Colonic mucosa (tissue), 4 donors: ENCODE data around the gene ATG16L1. TPM values are rescaled to one million over a fixed set of nuclear protein-coding genes. Genes with fewer than 3 reads are reported as not detected.

Experiments used
- DNase-seq: peaks from one replicate; pipeline ENCODE4 v3.0.0-alpha.2; 2020
- H3K27ac ChIP-seq: fragments of 200-600 bp; one replicate; pipeline ENCODE4 v1.8.0; 2021
- H3K27me3 ChIP-seq: fragments of 200-600 bp; one replicate; pipeline ENCODE4 v1.8.0; 2021
- H3K36me3 ChIP-seq: fragments of 200-600 bp; one replicate; pipeline ENCODE4 v1.8.0; 2021
- H3K4me1 ChIP-seq: fragments of 200-600 bp; one replicate; pipeline ENCODE4 v1.8.0; 2021; ENCODE audit warnings: mild to moderate bottlenecking
- H3K4me3 ChIP-seq: fragments of 200-600 bp; one replicate; pipeline ENCODE4 v1.8.0; 2021
- H3K9ac ChIP-seq, 2 donors: one replicate each; pipeline ENCODE4 v1.7.0; 2013; ENCODE audit warnings: control low read depth in 2 of 2, low read depth in 2 of 2, low read length in 2 of 2
- H3K9me3 ChIP-seq: fragments of 200-600 bp; one replicate; pipeline ENCODE4 v1.8.0; 2021
- intact Hi-C: fragments of 100-400 bp; cut with DNase I; formaldehyde crosslinking; loops from one replicate; pipeline ENCODE4 v1.14.1; 2022
- total RNA-seq, 2 donors: library from RNA; stranded (reverse); fragmentation: NEBNext Ultra II Directional in 1 of 2; extraction: Animal tissue kit (Norgen Biotek cat#: 25700) in 1 of 2; gene quantifications; one replicate each; pipeline ENCODE4 v1.2.1, GENCODE V29; 2021
- TF ChIP-seq, protein P1 (sequence below): fragments of 200-600 bp; IDR thresholded peaks from one replicate; pipeline ENCODE4 v1.8.0; 2022; ENCODE audit warnings: antibody characterized with exemption, mild to moderate bottlenecking
- donor health status: healthy.
- donor health status: DM: no; HTN: no; CAD: no.
- donor health status: DM: no; HTN: no; CAD: no.

Gene ATG16L1
- total RNA-seq, 2 donors from 2014 or later = 32.1 to 36.3 TPM

DNA sequence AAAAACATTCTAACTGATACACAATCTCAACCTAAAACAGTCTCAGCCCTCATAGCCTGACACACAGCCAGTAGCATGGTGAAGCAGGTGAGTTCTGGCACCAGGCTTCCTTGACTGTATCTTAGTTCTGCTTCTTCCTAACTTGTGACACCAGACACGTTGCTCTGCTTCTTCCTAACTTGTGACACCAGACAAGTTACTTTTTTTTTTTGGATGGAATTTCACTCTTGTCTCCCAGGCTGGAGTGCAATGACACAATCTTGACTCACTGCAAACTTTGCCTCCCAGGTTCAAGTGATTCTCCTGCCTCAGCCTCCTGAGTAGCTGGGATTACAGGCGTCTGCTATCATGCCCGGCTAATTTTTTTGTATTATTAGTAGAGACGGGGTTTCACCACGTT is 6.7 kb upstream of the ATG16L1 start:
- intact Hi-C loops = no loop called here
- H3K4me3 ChIP-seq = no peak overlapping the region
- DNase-seq = no peak
- H3K4me1 ChIP-seq = no peaks in the 10 kb centered on the region
- H3K36me3 ChIP-seq = no peaks in the 10 kb centered on the region
- no peaks in the 10 kb centered on the region for H3K9me3 ChIP-seq
- no peak overlapping the region for H3K27ac ChIP-seq
- no peak overlapping the region for H3K9ac ChIP-seq
- no peaks in the 10 kb centered on the region for H3K27me3 ChIP-seq
- TF ChIP-seq, protein P1, sequence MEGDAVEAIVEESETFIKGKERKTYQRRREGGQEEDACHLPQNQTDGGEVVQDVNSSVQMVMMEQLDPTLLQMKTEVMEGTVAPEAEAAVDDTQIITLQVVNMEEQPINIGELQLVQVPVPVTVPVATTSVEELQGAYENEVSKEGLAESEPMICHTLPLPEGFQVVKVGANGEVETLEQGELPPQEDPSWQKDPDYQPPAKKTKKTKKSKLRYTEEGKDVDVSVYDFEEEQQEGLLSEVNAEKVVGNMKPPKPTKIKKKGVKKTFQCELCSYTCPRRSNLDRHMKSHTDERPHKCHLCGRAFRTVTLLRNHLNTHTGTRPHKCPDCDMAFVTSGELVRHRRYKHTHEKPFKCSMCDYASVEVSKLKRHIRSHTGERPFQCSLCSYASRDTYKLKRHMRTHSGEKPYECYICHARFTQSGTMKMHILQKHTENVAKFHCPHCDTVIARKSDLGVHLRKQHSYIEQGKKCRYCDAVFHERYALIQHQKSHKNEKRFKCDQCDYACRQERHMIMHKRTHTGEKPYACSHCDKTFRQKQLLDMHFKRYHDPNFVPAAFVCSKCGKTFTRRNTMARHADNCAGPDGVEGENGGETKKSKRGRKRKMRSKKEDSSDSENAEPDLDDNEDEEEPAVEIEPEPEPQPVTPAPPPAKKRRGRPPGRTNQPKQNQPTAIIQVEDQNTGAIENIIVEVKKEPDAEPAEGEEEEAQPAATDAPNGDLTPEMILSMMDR = no peak

DNA sequence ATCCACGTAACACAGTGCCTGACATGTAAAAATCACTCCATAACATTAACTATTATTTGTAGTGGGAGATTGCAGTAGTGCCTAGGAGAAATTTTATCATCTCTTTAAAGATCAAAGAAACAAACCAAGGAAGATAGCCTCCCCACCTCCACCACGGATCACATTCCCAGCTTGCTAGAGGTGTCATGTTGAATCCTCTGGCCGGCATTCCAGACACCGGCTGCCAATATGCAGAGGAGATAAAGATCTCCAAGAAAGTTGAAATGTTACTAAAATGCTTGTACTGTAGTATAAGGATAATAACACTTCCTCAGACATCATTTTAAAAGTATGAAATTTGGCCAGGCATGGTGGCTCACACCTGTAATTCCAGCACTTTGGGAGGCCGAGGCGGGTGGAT is 6.1 kb upstream of the ATG16L1 start:
- H3K4me1 ChIP-seq = no peaks in the 10 kb centered on the region
- H3K36me3 ChIP-seq = no peaks in the 10 kb centered on the region
- no peak overlapping the region for H3K27ac ChIP-seq
- no peaks in the 10 kb centered on the region for H3K27me3 ChIP-seq
- no peak for DNase-seq
- H3K9me3 ChIP-seq = no peaks in the 10 kb centered on the region
- H3K9ac ChIP-seq = no peak overlapping the region
- TF ChIP-seq, protein P1 = no peak
- intact Hi-C loops = no loop called here
- H3K4me3 ChIP-seq = no peak overlapping the region

DNA sequence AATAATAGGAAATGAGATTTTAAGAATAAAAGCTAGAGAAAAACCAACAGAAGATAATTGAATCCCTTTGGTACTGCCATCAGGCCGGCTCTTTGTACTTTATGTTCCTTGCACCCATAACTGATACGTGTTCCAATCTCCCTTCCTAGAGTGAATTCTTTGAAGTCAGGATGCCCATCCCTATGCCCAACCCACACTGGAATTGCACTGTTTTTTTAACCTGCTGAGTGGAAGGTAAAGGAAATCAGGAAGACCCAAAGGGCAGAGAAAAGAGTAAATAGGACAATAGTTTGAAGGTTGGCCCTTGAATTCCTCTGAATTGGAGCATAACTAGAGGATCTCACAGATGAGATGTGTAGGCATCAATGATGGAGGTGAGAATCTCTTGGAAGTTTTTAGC is 4.4 kb upstream of the ATG16L1 start:
- DNase-seq = no peak
- no peaks in the 10 kb centered on the region for H3K36me3 ChIP-seq
- H3K9me3 ChIP-seq = no peaks in the 10 kb centered on the region
- H3K4me1 ChIP-seq = no peaks in the 10 kb centered on the region
- intact Hi-C loops = no loop called here
- TF ChIP-seq, protein P1 = no peak
- H3K9ac ChIP-seq = no peak overlapping the region
- H3K27ac ChIP-seq = peak overlapping the region; percentile 19
- no peak overlapping the region for H3K4me3 ChIP-seq
- no peaks in the 10 kb centered on the region for H3K27me3 ChIP-seq

DNA sequence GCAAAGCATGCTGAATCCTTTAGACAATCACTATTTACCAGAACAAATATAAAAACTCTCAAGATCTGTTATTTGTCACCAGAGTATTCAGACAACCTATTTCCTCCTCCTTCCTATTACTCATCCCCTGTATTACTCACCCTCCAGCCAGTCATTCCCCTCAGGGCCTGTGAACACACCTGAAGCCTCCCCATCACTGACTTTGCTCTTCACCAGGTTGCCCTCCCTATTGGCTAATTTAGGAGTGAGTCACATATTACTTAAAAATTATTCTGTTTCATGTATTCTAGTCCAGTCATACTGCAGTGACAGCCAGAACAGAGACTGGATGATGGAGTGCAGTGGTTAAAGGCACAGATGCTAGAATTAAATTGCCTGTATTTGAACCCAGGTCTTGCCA is 3.7 kb upstream of the ATG16L1 start:
- H3K27me3 ChIP-seq = no peaks in the 10 kb centered on the region
- no peak overlapping the region for H3K9ac ChIP-seq
- peaks cover 5% of the 10 kb centered on the region for H3K4me1 ChIP-seq
- no peaks in the 10 kb centered on the region for H3K9me3 ChIP-seq
- no peak overlapping the region for H3K4me3 ChIP-seq
- TF ChIP-seq, protein P1 = no peak
- no peaks in the 10 kb centered on the region for H3K36me3 ChIP-seq
- H3K27ac ChIP-seq = peak overlapping the region; percentile 19
- intact Hi-C loops = no loop called here
- no peak for DNase-seq

DNA sequence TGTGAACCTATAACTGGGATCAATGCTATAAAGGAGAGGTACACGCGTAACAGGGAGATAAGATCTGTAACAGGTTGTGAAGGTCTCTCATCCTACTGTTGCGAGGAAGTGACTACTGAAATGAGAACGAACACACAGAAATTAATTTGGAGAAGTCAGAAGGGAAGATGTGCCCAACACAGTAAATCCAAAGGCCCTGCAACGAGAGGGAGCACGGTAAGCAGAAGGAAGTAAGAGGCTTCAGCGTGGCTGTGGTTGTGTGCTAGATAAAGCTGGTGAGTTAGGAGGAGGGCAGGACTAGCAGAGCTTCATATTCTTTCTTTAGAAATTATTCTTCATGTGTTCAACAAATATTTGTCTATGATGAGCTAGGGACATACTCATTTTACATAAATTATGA is 2.5 kb upstream of the ATG16L1 start:
- Histone ChIP-seq H3K36me3 (no peaks in the 10 kb centered on the region), H3K9me3 (no peaks in the 10 kb centered on the region), H3K27me3 (no peaks in the 10 kb centered on the region), H3K9ac (no peak overlapping the region), H3K4me3 (no peak overlapping the region), H3K27ac (no peak overlapping the region), H3K4me1 (peaks cover 15% of the 10 kb centered on the region)
- TF ChIP-seq, protein P1 = no peak
- intact Hi-C loops = no loop called here
- DNase-seq = no peak

DNA sequence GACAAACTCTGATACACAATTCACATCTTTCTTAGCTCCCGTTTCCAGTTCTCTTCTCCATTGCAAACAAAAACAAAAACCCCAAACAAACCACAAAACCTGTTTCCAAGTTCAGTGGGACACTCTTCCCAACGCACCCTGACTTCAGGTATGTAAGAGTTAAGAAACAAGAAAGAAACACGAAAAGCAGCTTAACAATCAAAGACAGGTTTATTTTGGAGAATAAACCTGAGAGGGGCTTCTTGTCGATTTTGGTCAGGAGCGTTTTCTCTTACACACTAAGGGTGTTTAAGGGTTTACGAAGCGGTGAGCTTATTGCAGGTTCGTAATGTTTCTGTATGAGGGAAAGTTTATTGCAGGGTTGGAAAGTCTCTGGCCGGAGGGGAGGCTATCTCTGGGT is 905 bp upstream of the ATG16L1 start:
- H3K27me3 ChIP-seq = no peaks in the 10 kb centered on the region
- H3K4me1 ChIP-seq = peaks cover 16% of the 10 kb centered on the region
- H3K9ac ChIP-seq = no peak overlapping the region
- H3K4me3 ChIP-seq = no peak overlapping the region
- no peaks in the 10 kb centered on the region for H3K36me3 ChIP-seq
- H3K9me3 ChIP-seq = no peaks in the 10 kb centered on the region
- intact Hi-C loops = loop anchor here (2.0 to 10.0 kb wide), 3 partner anchors 152 to 636 kb away; no protein-coding TSS in a partner anchor
- no peak overlapping the region for H3K27ac ChIP-seq
- DNase-seq = no peak
- TF ChIP-seq, protein P1 = no peak
